Tibial nerve (tissue), 4 donors: ENCODE measurements around the gene SLC39A9.

Experiments used
- EP300 ChIP-seq, 2 donors: sonication (generic); formaldehyde crosslinking; IDR thresholded peaks; one replicate each; pipeline ENCODE4 v1.6.1; 2017; ENCODE audit warnings: antibody characterized with exemption in 2 of 2, mild to moderate bottlenecking in 1 of 2
- POLR2A ChIP-seq, 2 donors: fragments of 450-650 bp; IDR thresholded peaks; one replicate each; pipeline ENCODE4 v1.6.1; 2017; ENCODE audit warnings: antibody characterized with exemption in 2 of 2, mild to moderate bottlenecking in 2 of 2, moderate library complexity in 2 of 2
- TF ChIP-seq, protein P1 (sequence below), 5 experiments: fragments of 200-600 bp in 3 of 5; fragments of 450-650 bp in 2 of 5; sonication (generic) in 3 of 5; IDR thresholded peaks; one replicate each; pipeline ENCODE4 v1.5.1; 2016 to 2019; ENCODE audit warnings: antibody characterized with exemption in 5 of 5, mild to moderate bottlenecking in 3 of 5, moderate library complexity in 2 of 5

DNA sequence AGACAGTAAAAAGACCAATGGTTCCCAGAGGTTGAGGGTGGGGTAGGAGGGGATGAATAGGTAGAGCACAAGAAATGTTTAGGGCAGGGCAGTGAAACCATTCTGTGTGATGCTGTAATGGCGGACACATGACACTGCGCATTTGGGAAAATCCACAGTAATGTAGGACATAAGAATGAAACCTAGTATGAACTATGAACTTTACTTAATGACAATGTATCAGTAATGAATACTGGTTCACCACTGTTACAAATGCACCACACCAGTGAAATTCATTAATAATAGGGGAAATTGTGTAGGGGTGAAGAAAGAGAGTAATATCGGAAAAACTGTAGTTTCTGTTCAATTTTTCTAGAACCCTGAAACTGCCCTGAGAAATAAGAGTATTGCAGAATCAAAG is 6.0 kb upstream of the SLC39A9 start:
- TF ChIP-seq, protein P1, sequence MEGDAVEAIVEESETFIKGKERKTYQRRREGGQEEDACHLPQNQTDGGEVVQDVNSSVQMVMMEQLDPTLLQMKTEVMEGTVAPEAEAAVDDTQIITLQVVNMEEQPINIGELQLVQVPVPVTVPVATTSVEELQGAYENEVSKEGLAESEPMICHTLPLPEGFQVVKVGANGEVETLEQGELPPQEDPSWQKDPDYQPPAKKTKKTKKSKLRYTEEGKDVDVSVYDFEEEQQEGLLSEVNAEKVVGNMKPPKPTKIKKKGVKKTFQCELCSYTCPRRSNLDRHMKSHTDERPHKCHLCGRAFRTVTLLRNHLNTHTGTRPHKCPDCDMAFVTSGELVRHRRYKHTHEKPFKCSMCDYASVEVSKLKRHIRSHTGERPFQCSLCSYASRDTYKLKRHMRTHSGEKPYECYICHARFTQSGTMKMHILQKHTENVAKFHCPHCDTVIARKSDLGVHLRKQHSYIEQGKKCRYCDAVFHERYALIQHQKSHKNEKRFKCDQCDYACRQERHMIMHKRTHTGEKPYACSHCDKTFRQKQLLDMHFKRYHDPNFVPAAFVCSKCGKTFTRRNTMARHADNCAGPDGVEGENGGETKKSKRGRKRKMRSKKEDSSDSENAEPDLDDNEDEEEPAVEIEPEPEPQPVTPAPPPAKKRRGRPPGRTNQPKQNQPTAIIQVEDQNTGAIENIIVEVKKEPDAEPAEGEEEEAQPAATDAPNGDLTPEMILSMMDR (IDR thresholded peaks at IDR 0.05), result no peak
- TF ChIP-seq EP300 (IDR thresholded peaks at IDR 0.05) (no peak), POLR2A (IDR thresholded peaks at IDR 0.05) (no peak)
